SK-N-SH treated with all-trans-retinoic acid at 6 μM for 48 hours (cell line): Measurements from ENCODE around the gene RPP38.

Experiments
- ESRRG ChIP-seq: fragments of 250-450 bp; sonication (Bioruptor Pico); IDR thresholded peaks from 2 replicates; pipeline ENCODE4 v1.6.1; 2021; ENCODE audit warnings: mild to moderate bottlenecking
- ZNF565 ChIP-seq: fragments of 450-650 bp; formaldehyde crosslinking; conservative IDR thresholded peaks from 2 replicates; pipeline ENCODE4 v1.5.0; 2020; ENCODE audit warnings: low read depth, mild to moderate bottlenecking, moderate library complexity
- TF ChIP-seq, protein P1 (sequence below): fragments of 250-450 bp; sonication (Bioruptor Pico); IDR thresholded peaks from 2 replicates; pipeline ENCODE4 v1.8.0; 2020; ENCODE audit warnings: mild to moderate bottlenecking, moderate library complexity, borderline replicate concordance

Gene RPP38

DNA sequence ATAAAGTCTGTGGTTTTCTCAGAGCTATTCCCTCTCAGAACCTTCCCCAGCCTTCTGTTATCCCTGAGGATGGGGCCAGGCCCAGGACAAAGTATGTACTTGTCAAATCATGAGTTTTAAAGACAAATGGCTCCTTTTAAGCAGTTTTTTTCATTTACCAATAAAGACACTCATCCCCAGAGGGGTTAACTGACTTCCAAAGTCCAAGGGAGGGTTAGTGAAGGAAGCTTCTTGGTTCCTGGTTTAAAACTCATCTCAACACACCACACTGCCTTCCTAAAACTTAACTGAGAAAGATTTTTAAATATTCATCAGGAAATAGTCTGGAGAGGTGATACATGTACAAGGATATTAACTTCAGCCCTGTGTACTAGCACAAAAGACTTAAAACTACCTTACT lies 55.4 kb downstream of the RPP38 start (continued):
- TF ChIP-seq, protein P1, sequence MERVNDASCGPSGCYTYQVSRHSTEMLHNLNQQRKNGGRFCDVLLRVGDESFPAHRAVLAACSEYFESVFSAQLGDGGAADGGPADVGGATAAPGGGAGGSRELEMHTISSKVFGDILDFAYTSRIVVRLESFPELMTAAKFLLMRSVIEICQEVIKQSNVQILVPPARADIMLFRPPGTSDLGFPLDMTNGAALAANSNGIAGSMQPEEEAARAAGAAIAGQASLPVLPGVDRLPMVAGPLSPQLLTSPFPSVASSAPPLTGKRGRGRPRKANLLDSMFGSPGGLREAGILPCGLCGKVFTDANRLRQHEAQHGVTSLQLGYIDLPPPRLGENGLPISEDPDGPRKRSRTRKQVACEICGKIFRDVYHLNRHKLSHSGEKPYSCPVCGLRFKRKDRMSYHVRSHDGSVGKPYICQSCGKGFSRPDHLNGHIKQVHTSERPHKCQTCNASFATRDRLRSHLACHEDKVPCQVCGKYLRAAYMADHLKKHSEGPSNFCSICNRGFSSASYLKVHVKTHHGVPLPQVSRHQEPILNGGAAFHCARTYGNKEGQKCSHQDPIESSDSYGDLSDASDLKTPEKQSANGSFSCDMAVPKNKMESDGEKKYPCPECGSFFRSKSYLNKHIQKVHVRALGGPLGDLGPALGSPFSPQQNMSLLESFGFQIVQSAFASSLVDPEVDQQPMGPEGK (CRISPR knock-in tag), result no peak
- TF ChIP-seq ESRRG (CRISPR knock-in tag), result no peak
- no peak for TF ChIP-seq ZNF565 (CRISPR knock-in tag)
